Hematopoietic multipotent progenitor cell treated with erythropoietin and hydrocortisone succinate and interleukin-3 and kit ligand, for 8 days (in vitro differentiated cells): Measurements from ENCODE around the gene LRRC9.
"Not testable (repeated sequence)": the region's sequence is repeated elsewhere in the genome, so short reads cannot be mapped to it uniquely, and the experiment has no call there.

Experiments
- DNase-seq: peaks from one replicate; pipeline ENCODE4 v3.0.0-alpha.2; 2015

LRRC9 gene

DNA sequence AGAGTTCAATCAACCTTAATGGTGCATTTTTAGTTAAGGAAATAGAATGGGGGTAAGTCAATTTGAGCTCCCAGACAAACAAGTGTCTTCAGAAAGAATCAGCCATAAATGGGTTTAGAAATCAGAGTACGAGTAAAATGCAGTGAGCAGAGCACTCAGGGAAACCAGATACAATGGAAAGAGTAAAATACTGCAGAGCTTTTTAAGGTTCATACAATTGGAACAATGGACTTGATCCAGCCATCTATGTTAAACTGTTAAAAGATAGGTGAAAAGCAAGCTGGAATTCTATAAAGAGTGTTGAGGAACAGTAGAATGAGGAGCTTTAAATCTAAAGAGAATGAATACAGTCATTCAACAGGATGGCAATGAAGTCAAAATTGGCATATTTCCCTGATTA lies 147.9 kb downstream of the LRRC9 start:
- no peak for DNase-seq

GRCh38 chr14:60079723-60080122 lies 159.8 kb downstream of the LRRC9 start:
- DNase-seq, result no peak

- DNase-seq, result no peak
These were observed 165.1 kb downstream of the LRRC9 start for GRCh38 chr14:60085085-60085484.

GRCh38 chr14:60085693-60086092 lies 165.7 kb downstream of the LRRC9 start:
- DNase-seq, result no peak

- peak; percentile 46 for DNase-seq
These were observed 167.7 kb downstream of the LRRC9 start for GRCh38 chr14:60087668-60088067.

DNA sequence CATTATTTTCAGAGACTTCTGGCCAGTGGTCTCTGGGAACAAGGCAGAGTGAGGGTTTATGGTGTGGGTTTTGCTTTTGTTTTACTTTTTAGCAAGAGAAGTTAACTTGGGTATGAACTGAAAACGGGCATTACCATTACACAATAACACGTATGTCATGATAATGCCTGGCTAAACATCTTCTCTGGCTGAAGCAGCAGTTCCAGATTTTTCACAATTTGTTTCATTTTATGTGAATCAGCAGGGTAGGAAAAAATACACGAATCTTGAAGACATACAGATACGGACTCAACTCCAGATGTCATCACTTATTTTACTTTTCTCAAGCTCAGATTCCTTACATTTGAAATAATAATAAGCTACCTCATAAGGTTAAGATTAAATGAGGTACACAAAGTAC lies 169.3 kb downstream of the LRRC9 start:
- DNase-seq, result no peak

DNA sequence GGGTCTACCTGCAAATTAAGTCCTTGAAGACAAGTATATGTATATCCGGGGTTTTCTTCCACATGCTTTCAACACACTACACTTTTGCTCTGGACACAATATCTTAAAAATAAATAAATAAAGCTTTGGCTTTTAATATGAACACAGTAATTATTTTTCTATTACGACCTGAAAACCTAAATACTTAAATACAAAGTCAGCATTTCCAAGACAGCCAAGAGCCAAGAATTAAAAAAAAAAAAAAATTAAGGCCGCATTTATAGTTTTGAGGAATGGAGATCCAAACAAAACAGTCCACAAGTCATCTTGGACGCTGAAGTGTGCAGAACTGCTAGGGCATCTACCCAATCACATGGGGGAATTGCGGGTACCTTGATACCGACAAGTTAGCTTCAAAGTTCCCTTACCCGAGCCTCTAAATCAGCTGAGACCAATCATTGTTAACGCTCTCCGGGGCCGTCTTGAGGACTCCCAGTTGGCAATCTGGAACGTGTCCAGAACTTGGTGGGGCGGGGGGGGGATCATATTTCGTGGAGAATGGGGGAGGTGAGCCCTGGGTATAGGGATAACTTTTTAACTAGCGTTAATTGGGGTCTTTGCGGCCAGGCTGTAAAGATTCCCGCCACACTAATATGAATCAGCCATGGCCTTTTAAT lies 171.0 kb downstream of the LRRC9 start:
- peak; percentile 86 for DNase-seq

DNA sequence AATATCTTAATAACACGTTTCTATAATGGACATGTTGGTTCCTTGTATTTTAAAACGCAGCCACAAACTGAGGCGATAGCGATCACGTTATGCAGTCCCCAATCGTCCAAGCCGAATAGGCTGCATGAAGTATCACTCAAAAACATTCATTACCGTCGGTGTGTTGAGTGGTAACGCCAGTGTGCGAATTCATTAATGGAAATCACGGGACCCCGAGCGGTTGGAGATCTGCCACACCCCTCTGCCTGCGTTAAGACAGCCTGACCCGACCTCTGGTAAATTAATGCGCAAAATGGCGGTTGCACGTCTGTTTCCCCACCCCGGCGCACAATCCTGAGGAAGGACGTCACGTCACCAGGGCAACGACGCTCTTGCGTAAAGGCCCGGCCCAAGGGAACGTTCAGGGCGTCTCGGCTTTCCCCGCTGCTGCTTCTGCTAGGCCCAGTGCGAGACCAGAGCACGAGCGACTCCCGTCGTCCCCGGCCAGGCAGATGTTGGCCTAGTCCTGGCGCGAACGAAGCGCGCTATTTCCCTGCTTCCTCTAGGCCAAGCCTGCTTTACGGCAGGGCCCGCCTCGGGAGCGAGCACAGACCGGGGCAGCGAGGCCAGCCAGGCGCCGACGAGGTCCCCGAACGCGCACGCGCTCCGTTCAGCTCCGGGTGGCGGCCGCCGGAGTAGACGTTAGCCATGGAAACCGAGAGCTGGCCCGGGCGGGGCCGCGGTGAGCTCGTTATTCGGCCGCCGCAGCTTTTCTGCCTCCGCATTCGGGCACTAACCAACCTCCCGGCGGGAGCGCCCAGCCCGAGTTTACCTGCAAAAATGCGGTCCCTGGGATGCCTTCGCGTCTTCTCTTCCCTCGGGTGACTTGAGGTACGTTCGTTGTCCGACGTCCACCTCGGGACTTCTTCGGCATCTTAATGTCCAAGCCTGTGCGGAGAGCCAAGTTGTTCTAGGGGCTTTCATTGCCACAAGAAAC lies 171.9 kb downstream of the LRRC9 start, which contains the start of gene PCNX4:
PCNX4 (plus strand) TSS at position 374 of the 976 bp plus-strand sequence. CDS start 15,716 bp downstream, outside the sequence.
- peak; percentile 99 for DNase-seq

GRCh38 chr14:60092526-60092920 lies 172.6 kb downstream of the LRRC9 start:
- peak; percentile 55 for DNase-seq

- no peak for DNase-seq
These were observed 173.1 kb downstream of the LRRC9 start for GRCh38 chr14:60093080-60093479.

DNA sequence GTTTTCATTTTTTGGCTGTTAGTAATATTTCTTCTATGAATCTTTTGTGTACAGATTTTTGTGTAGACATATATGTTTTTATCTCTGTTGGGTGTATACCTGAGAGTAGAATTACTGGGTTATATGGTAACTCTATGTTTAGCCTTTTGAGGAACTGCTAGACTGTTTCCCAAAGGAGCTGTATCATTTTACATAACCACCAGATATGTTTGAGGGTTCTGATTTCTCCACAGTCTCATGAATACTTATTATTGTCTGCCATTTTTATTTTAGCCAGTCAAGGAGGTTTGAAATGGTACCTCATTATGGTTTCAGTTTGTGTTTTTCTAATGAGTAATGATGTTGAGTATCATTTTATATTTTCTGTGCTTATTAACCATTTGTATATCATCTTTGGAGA lies 173.7 kb downstream of the LRRC9 start:
- peak; percentile 23 for DNase-seq

- peak; percentile 95 for DNase-seq
These were observed 174.5 kb downstream of the LRRC9 start for GRCh38 chr14:60094306-60094897.

DNA sequence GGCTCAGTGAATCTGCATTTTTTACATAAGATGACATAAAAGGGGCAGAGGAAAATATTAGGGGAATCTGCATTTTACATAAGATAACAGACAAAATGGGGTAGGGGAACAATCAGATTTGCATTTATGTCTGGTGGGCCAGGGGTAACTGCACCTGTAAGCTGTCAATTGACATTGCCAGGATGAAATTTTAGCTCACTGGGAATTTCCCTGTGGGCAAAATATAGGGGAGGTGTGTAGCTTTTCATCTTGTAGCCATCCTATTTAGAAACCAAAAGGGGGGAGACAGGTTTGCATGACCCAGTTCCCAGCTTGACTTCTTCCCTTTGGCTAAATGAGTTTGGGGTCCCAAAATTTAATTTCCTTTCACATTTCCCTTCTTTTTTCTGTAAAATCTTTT lies 175.3 kb downstream of the LRRC9 start:
- no peak for DNase-seq

DNA sequence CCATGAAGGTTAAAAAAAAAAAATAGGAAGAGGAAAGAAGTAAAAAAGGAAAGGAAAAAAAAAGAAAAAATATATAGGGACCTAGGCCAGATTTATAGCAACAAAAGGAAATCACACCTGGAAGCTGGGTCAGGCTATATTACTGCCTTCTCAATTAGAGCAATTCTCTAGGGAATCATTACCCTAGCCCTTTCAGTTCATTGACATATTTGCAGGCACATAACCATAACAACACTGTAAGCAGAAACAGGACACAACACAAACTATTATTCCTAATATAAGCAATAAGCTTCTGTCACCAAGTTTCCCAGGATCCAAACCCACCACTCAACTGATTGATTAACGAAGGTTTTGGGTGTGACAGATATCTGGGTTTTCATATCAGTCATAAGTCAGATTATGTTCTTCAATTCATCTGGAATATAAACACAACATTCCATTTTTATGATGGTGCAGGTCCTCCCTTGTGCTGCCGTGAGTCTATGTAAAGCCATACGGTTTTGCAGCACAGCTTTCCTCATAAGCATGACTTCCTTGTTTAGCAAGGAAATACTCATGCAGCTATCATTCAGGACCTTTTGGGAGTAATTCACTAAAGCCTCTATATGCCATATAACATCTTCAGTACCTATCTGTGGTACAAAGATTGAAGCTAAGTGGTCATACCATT lies 176.0 kb downstream of the LRRC9 start:
- no peak for DNase-seq

DNA sequence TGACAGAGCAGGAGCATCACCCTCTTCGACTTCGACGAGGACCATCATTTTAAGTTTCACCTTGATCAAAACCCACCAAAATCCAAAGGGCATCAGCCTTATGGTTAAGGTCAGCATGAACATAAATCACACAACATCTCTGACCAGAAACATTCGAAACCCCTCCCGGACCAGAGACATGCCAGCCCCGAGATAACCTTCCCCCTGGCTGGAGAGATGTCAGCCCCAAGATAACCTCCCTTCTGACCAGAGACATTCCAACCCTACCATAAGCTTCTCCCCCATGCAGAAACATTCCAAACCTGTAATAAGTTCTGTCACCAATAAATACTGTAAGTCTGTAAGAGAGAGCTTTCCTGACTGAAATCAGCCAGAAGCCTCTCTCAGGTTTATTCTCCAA lies 178.0 kb downstream of the LRRC9 start:
- DNase-seq, result no peak

GRCh38 chr14:60099855-60100254 lies 179.9 kb downstream of the LRRC9 start:
- not testable (repeated sequence) for DNase-seq

DNA sequence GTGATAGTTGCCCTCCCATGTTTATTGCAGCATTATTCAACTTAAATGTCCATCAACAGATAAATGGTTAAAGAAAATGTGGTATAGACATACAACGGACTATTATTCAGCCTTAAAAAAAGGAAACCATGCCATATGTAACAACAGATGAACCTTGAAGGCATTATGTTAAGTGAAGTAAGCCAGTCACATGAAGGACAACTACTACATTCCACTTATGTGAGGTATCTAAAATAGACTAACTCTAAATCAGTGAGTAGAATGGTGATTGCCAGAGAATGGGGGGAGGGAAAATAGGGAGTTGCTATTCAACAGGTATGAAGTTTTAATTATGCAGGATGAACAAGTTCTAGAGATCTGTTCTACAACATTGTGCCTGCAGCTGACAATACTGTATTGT lies 181.8 kb downstream of the LRRC9 start:
- no peak for DNase-seq

DNA sequence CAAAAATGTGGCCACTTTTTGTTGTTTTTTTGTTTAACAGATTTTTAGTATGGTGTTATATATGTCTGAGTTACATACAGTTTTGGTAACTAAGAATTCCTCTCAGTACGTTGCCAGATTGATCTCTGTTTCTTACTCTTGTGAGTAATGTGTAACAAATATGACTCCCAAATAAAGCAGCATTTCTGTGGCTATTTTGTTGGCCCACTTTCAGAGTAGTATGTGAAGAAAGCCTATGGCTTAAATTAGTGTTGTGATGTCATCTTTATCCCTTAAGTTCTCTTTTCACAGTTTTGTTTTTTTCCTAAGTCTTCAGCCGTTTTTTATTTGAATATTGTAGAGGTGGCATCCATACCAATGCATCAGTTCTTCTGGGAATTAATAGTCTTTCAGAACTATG lies 182.4 kb downstream of the LRRC9 start:
- no peak for DNase-seq

GRCh38 chr14:60106339-60106738 lies 186.4 kb downstream of the LRRC9 start:
- DNase-seq, result no peak

DNA sequence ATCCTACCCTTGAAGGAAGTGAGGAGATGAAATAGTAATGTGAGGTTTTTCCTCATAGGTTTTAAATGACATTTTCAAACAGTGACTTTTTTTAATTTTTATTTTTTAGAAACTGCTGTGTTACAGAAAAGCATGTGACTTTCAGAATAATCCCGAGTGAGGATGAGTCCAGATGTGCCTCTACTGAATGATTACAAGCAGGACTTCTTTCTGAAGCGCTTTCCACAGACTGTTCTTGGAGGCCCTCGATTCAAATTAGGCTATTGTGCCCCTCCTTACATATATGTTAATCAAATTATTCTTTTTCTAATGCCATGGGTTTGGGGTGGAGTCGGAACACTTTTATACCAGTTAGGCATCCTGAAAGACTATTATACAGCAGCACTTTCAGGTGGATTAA lies 187.5 kb downstream of the LRRC9 start:
- DNase-seq, result no peak

DNA sequence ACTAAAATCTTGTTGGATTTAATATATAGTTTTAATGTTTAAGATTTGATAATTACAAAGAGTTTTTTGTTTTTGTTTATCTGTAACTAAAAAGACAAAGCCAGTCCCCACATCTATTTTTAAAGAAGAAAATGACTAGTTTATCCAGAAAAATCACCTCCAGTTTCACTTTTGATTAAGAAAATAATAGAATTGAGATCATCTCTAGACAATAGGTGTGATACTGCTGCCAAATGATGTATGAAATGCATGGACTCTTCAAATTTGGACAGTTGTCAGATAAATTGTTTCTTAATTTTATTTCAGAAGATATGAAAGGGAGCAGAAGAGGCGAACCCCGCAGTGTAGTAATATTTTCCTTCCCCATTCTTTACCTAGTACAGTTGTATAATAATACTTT lies 191.8 kb downstream of the LRRC9 start:
- no peak for DNase-seq
